Dermis blood vessel endothelial cell (primary cell): ENCODE data around the gene USP22. TPM values are rescaled to one million over a fixed set of nuclear protein-coding genes. Genes with fewer than 3 reads are reported as not detected.
A peak's percentile ranks its signal among the peaks of the same experiment; 100 is the strongest.

Source experiments
- DNase-seq: peaks from one replicate; pipeline ENCODE4 v3.0.0; 2010
- total RNA-seq: library from RNA; depleted of rRNA; stranded (reverse); fragments of >200 nt; gene quantifications from 2 replicates; pipeline ENCODE4 v1.2.3, GENCODE V29; 2014

USP22 gene
- total RNA-seq, 1 donor from 2014 or later, result 342 TPM

- no peak for DNase-seq
Observed at GRCh38 chr17:20999841-21000532, 42.8 kb downstream of the USP22 start.

- DNase-seq, result no peak
Observed at GRCh38 chr17:20999044-20999573, 43.7 kb downstream of the USP22 start.

GRCh38 chr17:20998571-20999043 is 44.2 kb downstream of the USP22 start:
- DNase-seq, result no peak

- no peak for DNase-seq
Observed at GRCh38 chr17:20997711-20998570, 44.9 kb downstream of the USP22 start.

GRCh38 chr17:20996724-20997615 is 45.8 kb downstream of the USP22 start:
- DNase-seq, result no peak

GRCh38 chr17:20995873-20996723 is 46.7 kb downstream of the USP22 start:
- no peak for DNase-seq

- no peak for DNase-seq
Observed at GRCh38 chr17:20995164-20995872, 47.5 kb downstream of the USP22 start.

GRCh38 chr17:20994779-20995149 is 48.0 kb downstream of the USP22 start:
- DNase-seq, result no peak

- no peak for DNase-seq
Observed at GRCh38 chr17:20993863-20994778, 48.7 kb downstream of the USP22 start.

- DNase-seq, result peak; percentile 87
Observed at GRCh38 chr17:20992987-20993862, 49.6 kb downstream of the USP22 start.

GRCh38 chr17:20992416-20992815 is 50.4 kb downstream of the USP22 start:
- no peak for DNase-seq

GRCh38 chr17:20991276-20992037 is 51.4 kb downstream of the USP22 start:
- no peak for DNase-seq

- no peak for DNase-seq
Observed at GRCh38 chr17:20989991-20990855, 52.6 kb downstream of the USP22 start.

GRCh38 chr17:20989481-20989880 is 53.3 kb downstream of the USP22 start:
- no peak for DNase-seq

- DNase-seq, result no peak
Observed at GRCh38 chr17:20988896-20989295, 53.9 kb downstream of the USP22 start.

- DNase-seq, result no peak
Observed at GRCh38 chr17:20988001-20988636, 54.7 kb downstream of the USP22 start.
